ENCODE data around the gene CCDC137.

GRCh38 chr17:81616877-81617276 lies 49.7 kb upstream of the CCDC137 start:
- TF ChIP-seq, protein P1, sequence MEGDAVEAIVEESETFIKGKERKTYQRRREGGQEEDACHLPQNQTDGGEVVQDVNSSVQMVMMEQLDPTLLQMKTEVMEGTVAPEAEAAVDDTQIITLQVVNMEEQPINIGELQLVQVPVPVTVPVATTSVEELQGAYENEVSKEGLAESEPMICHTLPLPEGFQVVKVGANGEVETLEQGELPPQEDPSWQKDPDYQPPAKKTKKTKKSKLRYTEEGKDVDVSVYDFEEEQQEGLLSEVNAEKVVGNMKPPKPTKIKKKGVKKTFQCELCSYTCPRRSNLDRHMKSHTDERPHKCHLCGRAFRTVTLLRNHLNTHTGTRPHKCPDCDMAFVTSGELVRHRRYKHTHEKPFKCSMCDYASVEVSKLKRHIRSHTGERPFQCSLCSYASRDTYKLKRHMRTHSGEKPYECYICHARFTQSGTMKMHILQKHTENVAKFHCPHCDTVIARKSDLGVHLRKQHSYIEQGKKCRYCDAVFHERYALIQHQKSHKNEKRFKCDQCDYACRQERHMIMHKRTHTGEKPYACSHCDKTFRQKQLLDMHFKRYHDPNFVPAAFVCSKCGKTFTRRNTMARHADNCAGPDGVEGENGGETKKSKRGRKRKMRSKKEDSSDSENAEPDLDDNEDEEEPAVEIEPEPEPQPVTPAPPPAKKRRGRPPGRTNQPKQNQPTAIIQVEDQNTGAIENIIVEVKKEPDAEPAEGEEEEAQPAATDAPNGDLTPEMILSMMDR (conservative IDR thresholded peaks at IDR 0.05; ENCODE audit: low read depth, low read length): no peak
- no peak for TF ChIP-seq EZH2 (IDR thresholded peaks at IDR 0.05; ENCODE audit: low read length, unreplicated experiment)
